Stimulated activated CD8-positive, alpha-beta memory T cell treated with anti-CD3 and anti-CD28 coated beads, Interleukin-7, amount 100 ng/mL, for 1 hour (primary cell): ENCODE results near the gene TBC1D16.
A peak's percentile ranks its signal among the peaks of the same experiment; 100 is the strongest.
"Not testable (repeated sequence)": the region's sequence is repeated elsewhere in the genome, so short reads cannot be mapped to it uniquely, and the experiment has no call there.

ENCODE experiments used
- DNase-seq, 2 donors: peaks; one replicate each; pipeline ENCODE4 v3.0.0-alpha.2; 2020; ENCODE audit warnings: low read depth in 2 of 2

TBC1D16 gene

GRCh38 chr17:80053102-80053501, 17.4 kb upstream of the TBC1D16 start:
- no peak for DNase-seq

DNA sequence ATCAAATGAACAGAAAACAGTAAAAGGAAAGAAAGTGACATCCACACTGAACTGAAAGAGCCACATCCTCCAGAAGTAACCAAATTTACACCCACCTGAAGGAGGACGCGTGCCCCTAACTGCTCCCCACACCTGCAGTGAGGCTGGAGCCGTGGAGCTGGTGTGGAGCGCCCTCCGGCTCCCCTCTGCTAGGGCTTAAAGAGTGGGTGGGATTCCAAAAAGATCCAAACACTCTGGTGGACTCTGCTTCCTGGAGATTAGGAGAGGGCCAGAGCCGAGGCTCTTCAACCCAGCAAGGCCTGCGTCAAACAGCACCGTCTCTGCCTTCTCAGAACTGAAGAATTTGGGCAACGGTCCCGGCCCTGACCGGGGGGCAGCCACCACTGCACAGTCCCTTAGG, 16.0 kb upstream of the TBC1D16 start:
- DNase-seq, result no peak

DNA sequence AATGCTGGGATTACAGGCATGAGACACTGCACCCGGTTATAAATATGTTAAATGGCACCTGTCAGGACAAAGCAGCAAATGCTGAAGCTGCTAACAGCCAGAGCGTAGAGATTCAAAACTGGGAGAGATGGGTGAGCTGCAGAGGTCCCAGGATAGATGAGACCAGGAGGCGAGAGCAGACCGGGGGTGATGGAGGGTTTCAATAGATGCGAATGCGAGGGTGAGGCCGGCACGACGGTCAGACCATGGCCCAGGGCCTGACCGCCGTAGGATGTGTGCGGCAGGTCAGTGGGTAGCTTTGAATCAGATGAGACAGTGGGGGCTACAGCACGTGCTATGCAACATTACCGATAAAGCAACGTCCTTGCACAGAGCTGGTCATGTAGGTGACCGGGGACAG, 15.0 kb upstream of the TBC1D16 start:
- DNase-seq, result no peak

- no peak for DNase-seq
Measured at GRCh38 chr17:80049986-80050385, 14.3 kb upstream of the TBC1D16 start.

DNA sequence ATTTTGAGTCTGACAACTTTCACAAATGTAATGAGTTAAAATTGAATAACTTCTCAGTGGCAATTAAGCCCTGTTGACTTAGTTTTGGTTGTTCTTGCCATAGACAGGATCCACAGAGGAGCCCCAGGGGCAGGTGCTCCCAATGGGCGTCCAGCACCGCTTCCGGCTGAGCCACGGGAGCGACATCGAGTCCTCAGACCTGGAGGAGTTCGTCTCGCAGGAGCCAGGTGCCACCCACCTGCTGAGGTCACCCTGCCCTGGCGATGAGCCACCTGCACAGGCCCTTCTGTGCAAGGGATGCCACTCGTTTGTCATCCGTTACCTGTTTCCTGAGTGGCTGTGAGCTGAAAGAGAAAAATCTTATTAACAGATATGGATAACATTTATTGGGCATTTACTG, 11.5 kb upstream of the TBC1D16 start:
- no peak for DNase-seq

GRCh38 chr17:80046709-80047108, 11.0 kb upstream of the TBC1D16 start:
- DNase-seq, result not testable (repeated sequence)

- no peak for DNase-seq
Measured at GRCh38 chr17:80045703-80046102, 10.0 kb upstream of the TBC1D16 start.

- DNase-seq, result no peak
Measured at GRCh38 chr17:80043963-80044362, 8.3 kb upstream of the TBC1D16 start.

DNA sequence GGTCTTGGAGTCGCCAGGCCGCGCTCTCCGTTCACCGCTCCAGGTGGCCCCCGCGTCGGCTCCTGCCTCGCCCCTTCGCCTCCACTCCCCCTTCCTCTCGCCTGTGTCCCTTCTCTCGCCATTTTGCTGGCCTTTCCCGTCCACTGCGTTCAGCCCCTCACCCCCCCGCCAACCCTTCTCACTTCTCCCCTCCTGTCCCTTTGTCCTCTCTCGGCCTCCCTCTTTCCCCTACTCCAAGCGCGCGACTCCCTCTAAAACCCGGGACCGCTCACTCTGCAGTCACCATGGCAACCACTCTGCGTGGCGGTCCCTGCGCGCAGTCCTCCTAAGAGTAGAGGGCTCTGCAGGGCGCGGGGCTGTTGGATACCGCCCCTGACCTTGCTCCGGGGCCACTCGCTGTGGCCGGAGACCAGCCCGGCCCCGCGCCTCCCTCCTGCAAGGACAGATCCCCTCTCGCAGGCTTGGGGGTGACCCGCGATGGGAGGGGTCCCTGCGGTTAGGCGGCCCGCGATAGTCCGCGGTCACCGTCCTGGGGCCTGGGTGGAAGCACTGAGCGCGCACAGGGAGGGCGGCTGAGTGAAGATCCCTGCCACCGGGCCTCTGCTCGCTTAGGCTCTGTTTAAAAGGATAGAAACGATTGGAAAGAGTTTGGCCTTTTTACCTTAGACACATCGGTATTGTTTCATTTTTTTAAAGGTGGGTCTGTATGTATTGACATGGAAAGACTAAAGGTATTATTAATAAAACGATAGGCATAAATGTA, 1.2 kb upstream of the TBC1D16 start:
- DNase-seq, result no peak

GRCh38 chr17:80035937-80036714, 454 bp upstream of the TBC1D16 start, which contains the start of gene CCDC40:
CCDC40 (plus strand) TSS chr17:80036642; CDS start chr17:80036663, 21 bp downstream.
- peak; percentile 55 to 57 for DNase-seq

- no peak for DNase-seq
Measured at GRCh38 chr17:80034791-80035686, 633 bp downstream of the TBC1D16 start.

DNA sequence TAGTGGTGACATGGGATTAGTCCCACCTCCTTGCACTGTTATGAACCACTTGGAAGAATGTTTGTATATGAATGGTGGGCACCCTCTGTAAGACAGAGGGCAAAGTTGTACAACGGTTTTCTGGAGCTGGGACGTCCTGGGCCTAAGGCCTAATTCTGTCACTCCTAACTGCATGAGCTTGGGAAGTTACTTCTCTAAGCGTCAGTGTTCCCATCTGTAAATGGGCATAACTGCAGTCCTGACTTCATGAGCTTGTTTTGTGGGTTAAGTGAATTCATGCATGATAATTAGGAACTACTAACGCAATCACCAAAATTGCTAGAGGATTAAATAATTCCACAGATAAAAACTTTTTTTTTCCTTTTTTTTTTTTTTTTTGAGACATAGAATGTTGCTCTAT, 1.8 kb downstream of the TBC1D16 start:
- no peak for DNase-seq

DNA sequence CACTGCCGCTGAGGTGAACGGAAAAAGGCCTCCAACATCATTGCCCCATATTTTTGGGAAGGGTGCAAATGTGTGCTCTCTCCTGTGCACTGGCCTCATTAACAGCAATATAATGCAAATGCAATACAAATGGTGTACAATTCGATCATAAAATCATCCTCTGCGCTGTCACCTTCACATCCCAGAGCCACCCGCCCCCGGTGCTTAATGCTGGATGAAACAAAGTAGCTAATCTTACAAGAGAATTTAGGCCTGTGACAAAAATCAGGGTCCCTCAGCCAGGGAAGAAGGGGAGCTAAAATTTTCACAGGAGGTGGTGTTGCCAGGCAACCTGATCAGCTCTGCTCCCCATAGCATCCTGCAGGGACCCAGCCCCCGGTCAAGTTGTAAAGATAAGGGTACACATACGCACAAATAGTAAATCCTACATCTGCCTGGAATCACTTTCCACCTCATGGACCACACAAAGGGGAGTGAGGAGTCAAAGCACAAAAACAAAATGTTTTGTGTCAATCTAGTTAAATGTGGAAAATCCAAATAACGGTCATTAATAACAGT, 3.0 kb downstream of the TBC1D16 start:
- no peak for DNase-seq

- DNase-seq, result no peak
Measured at GRCh38 chr17:80031691-80032430, 3.8 kb downstream of the TBC1D16 start.

- DNase-seq, result no peak
Measured at GRCh38 chr17:80030730-80031410, 4.8 kb downstream of the TBC1D16 start.

DNA sequence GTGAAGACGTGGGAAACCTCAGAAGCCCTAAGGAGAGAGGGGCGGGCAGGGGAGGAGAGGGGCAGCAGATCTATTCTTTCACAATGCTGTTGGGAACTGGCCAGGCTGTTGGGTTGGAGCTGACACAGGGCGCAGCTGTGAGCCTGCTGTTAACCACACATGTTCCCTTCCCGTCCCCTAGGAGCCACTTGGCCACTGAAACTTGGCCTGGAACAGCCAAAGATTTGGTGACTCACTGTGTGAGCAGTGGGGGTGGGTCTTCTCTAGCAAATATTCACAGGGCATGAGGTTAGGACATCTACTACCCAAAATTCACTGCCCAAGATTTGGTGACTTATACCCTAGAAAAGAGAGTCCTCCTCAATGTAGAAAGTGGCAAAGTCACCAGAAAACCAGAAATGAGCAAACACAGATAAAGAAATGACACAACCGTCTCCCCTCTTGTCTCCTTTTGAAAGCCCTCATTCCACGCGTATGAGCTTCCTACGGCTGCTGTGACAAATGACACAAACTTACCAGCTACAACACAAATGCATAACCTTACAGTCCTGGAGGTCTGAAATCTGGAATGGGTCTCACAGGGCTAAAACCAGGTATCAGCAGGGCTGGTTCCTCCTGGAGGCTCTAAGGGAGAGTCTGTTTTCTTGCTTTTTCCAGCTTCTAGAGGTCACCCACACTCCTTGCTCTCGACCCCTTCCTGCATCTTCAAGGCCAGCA, 6.3 kb downstream of the TBC1D16 start:
- no peak for DNase-seq

- no peak for DNase-seq
Measured at GRCh38 chr17:80028030-80028429, 7.6 kb downstream of the TBC1D16 start.

DNA sequence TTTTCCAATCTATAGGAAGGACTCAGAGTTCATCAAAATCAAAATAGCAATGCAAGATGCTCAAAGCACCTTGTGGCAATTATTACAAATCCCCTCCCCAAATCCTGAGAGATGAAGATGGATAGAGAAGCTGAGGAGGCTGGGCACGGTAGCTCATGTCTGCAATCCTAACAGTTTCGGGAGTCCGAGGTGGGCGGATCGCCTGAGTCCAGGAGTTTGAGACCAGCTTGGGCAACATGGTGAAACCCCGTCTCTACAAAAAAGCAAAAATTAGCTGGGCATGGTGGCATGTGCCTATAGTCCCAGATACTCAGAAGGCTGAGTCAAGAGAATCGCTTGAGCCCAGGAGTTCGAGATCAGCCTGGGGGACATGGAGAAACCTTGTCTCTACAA, 8.6 kb downstream of the TBC1D16 start:
- DNase-seq, result no peak

DNA sequence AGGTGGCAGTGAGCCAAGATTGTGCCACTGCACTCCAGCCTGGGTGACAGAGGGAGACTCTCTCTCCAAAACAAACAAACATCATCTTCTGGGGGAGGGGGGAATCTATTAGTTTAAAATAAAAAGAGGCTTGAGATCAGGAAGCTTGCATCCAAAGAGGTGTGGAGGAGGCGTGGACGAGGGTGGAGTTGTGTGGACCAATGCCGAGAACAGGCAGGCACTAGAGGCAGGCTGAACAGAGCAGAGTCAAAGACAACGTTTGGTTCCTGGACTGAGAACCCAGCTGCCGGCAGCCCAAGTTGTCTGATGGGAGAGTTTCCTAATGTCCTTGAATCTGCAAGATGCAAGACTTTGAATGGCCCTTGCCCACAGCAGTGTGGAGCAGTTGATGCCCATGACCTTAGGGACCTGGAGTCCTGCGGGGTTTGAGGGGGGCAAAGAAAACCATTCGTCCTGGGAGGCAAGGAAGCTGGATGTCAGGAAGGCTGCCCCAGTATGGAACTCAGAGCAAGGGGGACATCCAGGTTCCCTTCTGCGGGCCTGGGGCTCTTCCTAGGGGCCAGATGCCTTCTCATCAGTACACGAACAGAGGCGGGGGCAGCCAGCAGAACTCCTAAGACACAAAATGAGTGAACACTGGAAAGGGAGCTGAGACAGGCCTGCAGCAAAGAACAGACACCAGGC, 9.2 kb downstream of the TBC1D16 start:
- no peak for DNase-seq
